HG02970 (cell line): ENCODE data around the gene FERMT3.
A peak's percentile ranks its signal among the peaks of the same experiment; 100 is the strongest.
"Not testable (repeated sequence)": the region's sequence is repeated elsewhere in the genome, so short reads cannot be mapped to it uniquely, and the experiment has no call there.

Experiments
- ATAC-seq: cut with Tn5 transposase; IDR thresholded peaks from one replicate; pipeline ENCODE4 v1.9.1; 2021; ENCODE audit warnings: mild to moderate bottlenecking, moderate library complexity, moderate number of reproducible peaks; ENCODE audit not compliant: unreplicated experiment, low FRiP score

Gene FERMT3

DNA sequence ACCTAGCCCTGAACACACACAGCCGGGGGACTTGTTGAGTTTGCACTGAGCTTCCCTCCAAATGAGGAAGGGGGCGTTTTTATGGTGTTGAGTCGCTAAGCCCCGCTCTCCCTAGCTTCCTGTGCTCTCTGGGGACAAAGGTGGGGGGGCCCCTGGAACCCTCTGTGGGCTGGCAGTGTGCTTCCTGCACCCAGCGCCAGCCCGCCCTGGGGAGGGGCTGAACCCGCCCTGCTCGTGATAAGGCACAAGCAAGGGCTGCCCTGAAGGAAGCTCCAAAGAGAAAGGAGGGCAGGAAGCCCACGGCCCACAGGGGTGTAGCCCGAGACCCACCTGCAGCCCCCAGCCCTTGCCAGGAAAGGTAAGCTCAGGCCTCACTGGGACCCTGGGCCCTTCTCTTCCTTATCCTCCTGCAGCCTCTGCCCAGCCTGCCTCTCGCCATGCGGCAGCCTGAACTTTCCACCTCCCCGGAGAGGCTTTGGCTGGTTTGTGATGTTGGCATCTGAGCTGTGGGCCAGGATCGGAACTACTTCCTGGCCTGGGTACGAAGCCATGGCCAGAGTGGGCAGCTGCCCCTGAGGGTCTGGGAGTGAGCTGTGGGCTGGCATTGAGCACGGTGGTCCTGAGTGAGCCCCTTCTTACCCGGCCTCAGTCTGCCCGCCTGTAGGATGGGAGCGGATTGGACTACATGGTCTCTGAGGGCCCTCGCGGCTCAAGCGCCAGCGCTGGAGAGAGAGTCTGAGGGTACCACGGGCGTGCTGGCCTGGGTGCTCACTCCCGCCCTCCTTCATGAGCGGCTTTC lies at the start of gene FERMT3:
Gene FERMT3 (plus strand): TSS at position 265 of the 799 bp plus-strand sequence. CDS start 644 bp downstream, outside the sequence.
- no peak for ATAC-seq

DNA sequence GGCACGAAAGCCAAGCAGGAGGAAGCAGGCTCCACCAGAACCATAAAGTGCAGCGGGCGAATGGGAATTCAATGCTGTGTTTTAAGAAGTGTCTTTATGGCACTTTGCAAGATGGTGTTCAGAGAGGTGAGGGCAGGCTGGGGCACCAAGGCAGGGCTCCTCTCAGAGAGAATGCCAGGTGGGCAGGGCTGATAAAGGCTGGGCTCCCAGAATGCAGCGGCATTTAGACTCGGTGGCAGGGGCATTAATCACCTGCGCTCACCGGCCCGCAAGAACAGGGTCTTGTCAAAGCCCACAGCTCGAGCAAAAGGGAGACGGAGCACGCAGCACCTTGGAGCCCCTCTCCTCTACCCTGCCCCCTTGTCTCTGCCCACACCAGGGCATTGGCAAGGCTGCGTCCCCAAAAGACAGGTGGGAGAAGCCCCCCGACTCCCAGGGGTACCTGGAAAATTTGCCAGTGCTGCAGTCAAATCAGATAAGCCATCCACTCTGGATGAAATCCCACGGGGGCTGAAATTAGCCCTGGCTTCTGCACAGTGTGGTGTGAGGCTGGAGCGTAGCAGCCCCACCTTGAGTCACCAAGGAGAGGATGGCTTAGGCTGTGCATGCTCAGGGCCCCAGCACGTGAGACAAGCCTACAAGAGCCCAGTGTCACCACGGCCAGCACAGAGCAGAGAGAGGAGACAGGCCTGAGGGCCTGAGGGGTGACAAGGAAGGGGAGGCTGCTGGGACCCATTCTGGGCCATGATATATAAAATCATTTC lies 48.7 kb upstream of the FERMT3 start:
- ATAC-seq: no peak

DNA sequence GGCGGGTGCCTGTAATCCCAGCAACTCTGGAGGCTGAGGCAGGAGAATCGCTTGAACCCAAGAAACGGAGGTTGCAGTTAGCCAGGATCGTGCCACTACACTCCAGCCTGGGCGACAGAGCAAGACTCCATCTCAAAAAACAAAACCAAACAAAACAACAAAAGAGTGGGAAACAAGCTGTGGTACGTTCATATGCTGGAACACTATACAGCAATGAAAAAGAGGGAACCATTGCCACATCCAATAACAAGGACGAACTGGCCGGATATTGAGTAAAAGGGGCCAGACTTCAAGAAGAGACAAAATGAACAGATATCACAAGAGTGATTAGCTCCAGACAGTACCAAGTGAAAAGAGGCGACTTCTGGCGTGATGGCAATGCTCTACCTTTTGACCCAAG lies 45.5 kb upstream of the FERMT3 start:
- ATAC-seq: no peak

DNA sequence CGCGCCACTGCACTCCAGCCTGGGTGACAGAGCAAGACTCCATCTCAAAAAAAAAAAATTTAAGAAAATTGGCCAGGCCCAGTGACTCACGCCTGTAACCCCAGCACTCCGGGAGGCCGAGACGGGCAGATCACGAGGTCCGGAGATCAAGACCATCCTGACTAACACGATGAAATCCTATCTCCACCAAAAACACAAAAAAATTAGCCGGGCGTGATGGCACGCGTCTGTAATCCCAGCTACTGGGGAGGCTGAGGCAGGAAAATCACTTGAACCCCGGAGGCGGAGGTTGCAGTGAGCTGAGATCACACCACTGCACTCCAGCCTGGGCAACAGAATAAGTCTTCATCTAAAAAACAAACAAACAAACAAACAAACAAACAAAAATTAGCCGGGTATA lies 43.8 kb upstream of the FERMT3 start:
- not testable (repeated sequence) for ATAC-seq

DNA sequence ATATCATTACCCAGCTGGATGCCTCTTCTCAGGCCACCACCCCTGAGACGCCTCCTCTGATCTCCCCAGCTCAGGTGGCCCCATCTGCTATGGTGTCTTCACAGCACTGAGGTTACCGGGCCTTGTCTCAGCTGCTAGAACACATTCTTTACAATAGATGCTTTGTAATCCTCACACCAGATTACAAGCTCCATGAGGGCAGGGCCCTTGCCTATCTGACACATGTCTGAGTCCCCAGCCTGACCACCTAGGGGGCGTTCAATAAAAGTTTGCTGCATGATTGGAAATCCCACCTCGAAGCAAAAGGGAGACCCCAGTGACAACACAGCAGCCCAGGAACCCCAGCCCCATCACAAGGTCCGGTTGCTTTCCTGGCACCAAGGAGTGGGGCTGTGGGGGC lies 42.6 kb upstream of the FERMT3 start:
- ATAC-seq: no peak

DNA sequence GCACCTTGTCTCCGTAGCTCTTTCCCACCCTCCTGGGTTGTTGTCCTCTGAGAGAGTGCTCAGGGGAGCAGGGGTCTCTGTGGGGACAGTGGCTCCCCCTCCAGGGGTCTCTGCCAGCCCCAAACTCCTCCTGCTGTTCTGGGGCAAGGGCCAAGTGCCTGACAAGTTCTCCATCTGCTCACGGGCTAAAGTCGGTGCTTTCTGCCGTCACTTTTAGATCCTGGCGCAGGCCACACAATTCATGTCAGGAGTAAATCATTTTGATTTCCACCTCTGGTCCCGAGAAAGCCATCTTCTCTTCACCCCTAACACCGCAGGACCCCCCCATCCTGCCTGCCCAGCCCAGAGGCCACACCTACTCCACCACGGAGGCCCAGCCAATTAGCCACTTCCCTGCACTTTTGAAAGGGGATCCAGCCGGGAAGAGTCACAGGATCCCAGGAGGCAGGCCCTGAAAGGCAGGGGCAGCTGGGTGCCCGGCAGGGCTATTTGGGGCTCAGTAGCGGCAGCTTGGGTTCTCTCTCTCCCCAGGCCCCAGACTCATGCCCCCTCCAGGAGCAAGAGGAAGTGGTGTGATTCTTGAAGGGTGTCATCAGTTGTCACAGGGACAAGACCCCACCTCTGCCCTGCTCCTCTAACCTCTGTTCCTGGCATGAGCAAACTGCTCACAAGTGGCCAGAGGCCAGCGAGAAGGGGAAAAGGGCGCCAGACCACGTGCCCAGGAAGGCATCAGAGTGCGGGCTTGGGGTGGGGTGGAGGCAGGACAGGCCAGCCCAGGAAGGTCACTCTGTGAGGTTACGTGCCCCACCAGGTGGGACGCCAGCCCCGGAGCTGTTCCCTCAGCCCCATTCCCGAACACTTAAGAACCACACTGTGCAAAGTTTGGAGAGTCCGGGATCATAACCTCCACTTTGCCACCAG lies 41.9 kb upstream of the FERMT3 start:
- no peak for ATAC-seq

DNA sequence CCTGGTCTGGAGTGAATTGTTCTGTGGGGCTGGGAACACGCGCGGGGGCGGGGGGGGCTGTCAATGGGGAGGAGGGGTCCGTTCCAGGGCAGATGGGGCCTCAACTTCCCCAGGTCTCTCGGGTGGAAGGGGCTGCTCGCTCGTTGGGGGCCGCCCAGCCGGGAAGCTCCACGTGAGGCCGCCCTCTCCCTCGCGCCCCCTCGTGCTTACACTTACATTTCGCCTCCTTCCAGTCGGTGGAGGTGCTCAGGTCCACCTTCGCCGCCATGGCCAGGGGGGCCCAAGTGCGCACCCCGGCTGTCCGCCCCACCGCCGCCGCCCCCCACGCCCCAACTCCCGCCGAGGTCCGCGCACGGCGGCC lies 41.1 kb upstream of the FERMT3 start:
- no peak for ATAC-seq

DNA sequence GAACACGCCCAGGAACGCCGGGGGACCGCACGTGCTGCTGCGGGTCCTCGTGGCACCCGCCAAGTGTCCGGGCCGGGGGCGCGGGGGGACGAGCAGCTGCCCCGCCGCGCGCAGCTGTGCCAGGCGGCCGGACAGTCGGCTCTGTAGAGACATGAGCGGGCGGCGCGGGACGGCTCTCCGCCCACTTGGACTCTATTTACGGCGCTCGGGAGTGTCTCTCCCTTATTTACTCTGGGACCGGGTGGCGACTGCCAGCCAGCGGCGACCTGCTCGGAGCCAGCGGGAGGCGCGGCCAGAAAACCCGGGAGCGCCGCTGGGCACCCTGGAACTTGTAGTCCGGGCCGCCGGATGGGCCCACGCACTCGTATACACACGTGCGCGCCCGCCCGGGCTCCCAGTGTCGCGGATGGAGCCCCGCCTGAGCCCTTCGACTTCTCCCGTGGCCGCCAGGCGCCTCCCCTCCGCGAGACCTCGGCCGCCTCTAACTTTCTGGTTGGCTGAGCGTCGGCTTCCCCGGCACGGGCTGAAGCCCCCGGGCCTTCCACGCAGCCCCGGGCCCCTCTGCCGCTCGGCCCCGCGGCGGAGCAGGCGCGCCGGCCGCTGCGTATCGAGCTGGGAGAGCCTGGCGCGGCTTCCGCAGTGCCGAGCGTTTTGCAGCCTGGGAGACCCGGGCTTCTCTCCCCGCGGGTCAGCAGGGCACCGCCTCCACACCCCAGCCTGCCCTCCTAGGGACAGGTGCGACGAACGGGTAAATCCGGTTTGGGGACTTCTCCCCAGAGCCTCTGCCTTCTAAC lies 40.5 kb upstream of the FERMT3 start, which contains the start of gene MACROD1:
Gene MACROD1 (minus strand): TSS at position 272 of the 794 bp plus-strand sequence. CDS start 119 bp downstream, at position 153.
- ATAC-seq: peak; percentile 59

DNA sequence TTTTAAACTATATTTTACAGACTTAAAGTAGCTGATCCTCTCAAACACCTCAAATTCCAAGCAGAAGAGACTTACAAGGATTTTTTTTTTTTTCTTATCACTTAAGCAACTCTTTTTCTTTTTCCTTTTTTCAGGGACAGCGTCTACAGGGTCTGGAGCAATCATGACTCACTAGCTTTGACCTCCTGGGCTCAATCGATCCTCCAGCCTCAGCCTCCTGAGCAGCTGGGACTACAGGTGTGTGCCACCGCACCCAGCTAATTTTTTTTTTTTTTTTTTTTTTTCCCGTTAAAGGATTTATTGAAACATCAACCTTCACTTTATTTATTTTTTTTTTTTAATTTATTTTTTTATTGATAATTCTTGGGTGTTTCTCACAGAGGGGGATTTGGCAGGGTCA lies 36.1 kb upstream of the FERMT3 start:
- no peak for ATAC-seq

DNA sequence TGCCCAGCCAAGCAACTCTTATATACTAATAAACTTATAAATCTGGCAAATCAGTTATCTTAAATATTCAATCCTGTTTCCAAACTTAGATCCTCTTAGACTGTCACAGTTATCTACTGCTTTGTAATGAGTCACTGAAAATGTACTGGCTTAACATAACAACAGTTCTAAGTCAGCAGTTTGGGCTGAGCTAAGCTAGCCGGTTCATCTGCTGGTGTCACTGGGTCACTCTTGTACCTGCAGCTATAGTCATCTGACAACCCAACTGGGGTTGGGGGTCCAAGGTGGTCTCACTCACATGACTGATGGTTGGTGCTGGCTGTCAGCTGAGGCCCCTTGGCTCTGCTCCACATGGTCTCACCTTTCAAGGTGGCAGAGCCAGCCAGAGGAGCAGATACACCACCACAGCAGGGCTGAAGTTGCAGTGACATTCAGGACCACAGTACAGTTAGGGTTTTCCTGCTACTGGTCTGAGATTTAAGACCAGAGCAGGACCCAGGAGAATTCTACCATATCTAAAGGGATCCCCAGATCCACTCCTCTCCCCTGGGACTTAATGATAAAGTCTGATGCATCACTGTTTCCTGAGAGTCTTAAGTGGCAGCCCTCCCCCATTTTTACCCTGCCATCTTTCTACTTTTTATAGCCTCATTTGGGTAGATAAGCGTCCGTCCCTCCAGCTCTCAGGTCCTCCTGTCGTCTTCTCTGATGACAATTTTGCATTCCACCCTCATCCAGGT lies 32.7 kb upstream of the FERMT3 start:
- no peak for ATAC-seq

DNA sequence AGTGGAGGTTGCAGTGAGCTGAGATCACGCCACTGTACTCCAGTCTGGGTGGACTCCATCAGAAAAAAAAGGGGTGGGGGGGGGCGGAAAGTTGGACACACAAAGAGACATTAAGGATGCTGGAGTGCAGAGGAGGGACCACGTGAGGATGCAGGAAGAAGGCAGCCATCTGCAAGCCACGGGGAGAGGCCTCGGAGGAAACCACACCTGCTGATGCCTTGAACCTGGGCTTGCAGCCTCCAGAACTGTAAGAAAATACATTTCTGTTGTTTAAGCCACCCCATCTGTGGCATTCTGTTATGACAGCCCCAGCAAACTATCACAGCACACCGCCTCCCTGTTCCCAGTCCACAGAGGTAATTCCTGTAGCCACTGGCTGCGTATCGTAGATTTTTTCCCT lies 29.8 kb upstream of the FERMT3 start:
- no peak for ATAC-seq

DNA sequence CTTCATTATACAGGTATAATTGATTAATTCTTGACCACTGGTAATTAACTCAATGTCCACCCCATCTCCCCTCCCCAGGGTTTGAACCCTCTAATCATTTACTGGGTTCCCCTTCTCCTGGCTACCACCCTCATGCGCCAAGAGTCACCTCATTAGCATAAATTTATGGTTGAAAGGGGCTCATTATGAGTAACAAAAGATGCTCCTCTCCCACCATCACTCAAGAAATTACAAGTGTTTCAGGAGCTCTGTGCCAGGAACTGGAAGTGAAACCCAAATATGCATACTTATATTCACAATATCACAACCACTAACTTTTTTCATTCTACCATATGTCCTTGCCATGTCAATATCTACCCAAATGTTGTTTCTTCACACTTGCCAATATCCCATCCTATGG lies 28.3 kb upstream of the FERMT3 start:
- no peak for ATAC-seq

DNA sequence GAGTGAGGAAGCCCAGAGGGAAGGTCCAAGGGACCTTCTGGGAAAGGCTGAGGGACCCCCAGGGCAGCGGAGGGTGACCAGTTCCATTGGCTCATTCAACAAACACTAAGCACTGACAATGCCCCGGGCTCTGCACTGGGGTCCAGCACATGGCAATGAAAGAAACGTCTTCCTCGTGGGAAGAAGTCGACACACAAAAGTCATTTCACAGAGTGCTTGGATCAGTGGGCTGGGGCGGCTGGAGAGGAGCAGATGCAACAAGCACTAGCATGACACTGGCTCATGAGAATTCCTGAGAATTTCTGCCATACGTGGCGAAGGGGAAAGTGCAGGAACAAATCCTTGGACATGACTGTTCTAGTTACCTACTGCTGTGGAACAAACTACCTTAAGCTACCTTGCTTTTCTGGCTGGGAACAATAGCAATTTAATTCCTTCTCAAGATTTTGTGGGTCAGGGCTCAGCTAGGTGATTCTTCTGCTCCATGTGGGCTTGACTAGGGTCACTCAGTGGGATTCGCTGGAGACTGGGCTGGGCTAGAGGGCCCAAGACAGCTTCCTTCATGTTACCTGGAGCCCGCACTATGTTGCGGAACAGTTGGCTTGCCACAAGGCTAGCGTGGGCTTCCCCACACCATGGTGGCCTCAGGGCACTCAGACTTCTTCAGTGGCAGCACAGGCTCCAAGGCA lies 27.4 kb upstream of the FERMT3 start:
- ATAC-seq: no peak

DNA sequence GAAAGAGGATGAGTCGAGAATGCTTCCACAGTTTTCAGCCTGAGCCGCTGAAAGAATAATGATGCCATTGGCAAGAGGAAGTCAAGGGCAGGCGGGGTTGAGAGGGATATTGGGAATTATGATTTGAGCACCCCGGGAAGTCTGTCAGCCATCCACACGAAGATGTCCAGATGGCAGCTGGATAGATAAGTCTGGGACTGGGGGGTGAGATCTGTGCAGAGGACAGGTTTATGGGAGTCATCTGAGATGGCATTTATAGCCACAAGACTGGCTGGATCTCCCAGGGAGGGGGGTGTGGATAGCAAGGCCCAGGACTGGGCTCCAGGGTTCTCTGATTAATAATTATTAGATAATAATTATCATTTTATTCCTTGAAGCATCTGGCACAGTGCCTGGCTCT lies 25.6 kb upstream of the FERMT3 start:
- ATAC-seq: no peak

DNA sequence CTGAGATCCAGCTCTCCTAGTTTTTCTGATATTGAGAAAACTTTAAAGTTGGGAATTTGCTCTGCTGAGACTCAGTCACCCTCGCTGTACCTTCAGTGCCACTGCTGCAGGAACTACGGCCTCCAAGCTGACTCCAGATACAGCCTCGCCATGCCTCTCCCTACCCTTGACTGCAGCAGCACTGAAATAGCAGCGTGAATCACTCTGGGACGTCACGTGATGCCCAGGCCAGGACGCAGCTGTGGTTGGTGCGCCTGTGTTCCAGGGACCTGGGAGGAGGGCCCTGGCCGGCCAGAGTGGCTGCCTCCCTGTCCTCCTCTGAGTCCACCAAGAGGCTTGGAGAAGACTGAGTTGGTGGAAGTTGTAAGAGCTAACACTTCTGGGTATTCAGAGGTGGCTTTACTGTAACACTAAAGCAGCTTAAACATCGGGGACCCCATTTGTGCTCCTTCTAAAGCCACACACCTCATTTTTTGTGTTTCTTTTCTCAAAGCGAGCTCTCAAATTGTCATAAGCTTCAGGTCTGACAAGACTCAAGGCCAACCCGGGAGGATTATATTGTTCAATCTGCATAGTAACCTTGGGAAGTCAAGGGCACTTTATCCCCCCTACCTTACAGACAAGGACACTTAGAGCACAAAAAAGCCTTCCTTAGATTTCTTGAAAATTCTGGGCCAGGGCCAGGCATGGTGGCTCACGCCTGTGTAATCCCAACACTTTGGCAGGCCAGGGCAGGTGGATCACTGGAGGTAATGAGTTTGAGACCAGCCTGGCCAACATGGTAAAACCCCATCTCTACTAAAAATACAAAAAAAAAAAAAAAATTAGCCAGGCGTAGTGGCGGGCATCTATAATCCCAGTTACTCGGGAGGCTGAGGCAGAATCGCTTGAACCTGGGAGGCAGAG lies 24.8 kb upstream of the FERMT3 start:
- no peak for ATAC-seq

DNA sequence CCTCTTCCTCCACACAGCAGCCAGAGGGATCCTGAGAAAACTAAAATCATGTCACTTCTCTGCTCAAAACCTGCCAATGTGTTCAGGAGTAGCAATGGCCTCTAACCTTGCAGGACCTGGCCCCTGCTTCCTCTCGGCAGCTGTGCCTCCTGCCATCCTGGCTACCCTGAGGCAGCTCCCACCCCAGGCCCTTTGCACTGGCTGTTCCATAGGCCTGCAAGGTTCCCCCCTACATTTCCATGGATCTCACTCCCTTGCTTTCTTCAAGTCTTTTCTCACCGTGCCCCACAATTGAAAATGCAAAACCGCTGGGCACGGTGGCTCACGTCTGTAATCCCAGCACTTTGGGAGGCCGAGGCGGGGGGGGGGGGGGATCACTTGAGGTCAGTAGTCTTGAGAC lies 22.6 kb upstream of the FERMT3 start:
- no peak for ATAC-seq

DNA sequence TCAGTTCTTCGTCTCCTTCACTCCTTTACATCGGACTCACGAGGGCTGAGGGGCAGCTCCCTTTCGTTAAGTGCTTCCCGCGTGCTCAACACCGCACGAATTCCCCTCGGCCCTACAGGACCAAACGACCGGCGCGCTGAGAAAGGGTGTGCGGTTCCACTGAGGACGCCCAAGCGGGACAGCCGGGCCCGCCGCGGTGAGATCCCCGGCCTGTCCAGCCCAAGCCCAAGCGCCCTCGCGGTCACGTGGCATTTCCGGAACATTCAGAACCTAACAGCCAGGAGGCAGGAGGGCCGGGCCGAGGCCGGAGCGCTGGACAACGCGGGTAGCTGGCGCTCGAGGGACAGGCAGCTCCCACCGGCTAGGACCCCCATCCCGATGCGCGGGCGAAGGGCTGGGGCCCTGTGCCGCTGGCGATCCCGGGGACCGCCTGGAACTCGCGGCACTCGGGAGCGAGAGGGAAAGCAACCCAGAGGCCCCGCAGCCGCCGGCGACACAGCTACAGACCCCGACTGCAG lies 21.3 kb upstream of the FERMT3 start:
- peak; percentile 32 for ATAC-seq
